HG03571 (cell line): ENCODE results near the gene CLCA1.

ENCODE experiments used
- ATAC-seq: cut with Tn5 transposase; IDR thresholded peaks from one replicate; pipeline ENCODE4 v1.9.1; 2021; ENCODE audit not compliant: unreplicated experiment

Gene CLCA1

DNA sequence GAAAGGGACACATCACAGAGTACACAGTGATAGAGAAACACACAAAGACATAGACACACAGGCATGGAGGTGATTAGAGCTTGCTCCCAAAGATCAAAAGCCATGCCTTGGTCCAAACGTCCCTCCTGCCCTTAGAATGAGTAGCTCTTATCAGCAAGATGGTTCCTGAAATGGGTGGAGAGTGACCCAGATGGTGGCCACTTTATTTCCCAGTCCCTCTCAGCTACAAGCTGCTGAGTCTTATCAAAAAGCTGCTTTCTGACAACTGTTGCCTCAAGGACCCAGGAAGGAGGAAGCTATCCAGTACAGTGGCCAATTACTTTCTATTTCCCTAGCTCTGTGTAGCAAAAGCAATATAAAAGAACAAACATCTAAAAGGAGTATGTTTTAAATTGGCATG, 7.7 kb upstream of the CLCA1 start:
- no peak for ATAC-seq

DNA sequence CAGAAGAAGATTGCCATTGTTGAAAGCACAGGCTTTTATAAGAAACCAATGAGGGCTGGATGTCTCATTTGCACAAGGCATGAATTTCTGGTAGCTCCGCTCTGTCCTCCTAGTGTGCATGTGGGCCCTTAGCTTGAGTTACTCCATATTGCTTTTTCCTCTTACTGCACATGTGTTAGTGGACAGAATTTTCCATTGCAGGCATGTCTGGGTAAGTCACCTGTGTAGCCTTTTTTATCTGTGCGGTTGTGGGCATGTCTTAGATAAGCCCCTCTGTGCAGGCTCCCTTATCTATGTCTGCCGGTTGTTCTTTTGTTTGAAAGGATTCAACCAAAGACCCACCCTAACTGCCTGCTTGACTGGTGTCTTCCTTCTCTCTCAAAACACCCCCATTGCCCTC, 7.2 kb upstream of the CLCA1 start:
- ATAC-seq: no peak

DNA sequence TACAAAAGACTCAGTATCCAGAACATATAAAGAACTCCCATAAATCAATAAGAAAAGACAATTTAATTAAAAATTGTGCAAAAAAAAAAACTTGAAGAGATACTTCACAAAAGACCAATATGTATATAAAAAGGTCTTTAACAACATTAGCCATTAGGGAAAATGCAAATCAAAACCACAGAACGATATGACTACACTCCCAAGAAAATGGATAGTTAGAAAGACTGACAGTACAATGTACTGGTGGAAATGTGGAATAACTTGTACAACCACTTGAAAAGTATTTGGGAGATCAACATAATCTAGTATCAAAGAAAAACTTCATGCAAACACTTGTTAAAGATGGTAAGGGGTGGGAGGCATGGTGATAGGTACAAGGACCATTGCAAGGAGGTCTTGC, 3.9 kb upstream of the CLCA1 start:
- ATAC-seq: no peak

DNA sequence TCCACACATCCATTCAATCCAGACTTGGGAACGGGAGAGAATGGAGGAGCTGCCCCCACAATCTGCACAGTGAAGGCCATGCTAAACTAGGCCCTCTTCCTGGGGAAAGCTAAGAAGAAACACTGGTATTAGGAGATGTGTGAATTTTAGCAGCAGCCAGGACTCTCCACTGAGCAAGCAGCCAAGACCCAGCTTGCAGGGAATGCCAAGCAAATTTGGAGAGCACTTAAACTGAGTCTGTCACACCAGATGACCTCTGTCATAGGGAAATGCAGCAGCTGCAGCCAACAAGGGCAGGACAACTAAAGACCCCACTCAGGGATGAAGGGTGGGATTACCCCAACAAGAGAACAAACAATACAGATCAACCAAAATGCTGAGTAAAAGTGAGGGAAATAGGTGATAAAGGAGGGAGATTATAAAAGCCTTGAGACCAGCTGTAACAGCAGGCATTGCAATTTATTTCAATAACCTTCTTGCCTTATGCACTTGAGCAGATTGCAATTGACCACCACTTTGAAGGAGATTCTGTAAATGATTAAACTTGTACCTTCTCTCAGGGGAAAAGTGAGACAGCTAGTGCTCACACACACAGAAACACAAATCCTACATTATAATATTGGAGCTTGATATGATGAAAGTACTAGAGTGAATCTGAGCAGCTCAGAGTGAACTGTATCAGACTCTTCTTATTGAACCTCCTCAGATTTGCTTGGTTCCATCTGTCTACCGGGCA, 2.5 kb upstream of the CLCA1 start:
- no peak for ATAC-seq

DNA sequence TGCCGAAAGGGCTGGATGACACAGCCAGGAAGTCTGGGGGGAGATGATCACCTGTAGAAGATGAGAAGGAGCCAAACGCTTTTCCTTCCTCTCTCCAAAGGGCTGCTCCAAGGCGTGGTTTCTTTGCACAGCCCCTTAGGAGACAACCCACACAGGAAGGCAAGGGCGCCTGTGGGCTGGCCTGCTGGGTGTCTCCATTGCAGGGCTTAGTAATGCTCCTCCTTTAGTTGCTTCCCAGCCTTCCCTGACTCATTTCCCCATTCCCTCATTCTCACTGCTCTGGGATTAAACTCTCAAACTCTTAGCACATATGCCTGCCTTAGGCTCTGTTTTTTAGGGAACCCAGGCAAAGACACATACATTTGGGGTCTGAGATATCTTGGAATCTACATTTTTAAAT, 1.7 kb upstream of the CLCA1 start:
- ATAC-seq: no peak

DNA sequence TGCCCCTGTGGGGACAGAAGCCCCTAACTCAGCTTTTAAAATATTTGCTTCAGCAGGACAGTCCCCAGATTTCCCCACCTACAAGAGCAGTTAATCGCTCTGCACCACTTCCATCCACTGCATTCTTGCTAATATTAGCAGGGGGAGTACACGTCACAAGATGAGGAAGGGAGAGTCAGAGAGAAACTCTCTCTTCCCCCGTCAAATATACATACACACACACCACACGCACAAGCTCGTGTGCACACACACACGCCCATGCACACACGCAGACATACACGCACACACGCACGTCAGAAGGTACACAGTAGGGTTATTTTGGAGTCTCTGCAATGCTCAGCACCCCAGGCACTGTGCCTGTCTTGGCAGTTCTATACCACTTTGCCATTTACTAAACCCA, 2.1 kb downstream of the CLCA1 start:
- no peak for ATAC-seq

DNA sequence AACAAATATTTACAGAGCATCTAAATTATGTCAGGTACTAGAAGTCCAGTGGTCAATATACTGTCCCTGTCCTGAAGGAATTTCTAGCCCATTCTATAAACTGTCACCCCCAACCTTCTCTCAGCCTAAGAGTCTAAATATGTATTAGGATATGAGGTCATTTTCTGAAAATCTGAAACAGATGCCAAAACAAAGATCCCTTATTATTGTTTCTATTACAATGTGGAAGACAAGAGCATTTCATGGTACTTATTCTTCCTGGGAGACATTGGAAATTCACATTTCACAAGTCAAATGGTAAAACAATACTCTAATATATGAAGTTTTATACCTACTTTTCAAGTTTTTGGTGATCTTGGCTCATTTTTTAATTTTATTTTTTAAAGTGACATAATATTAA, 2.6 kb downstream of the CLCA1 start:
- no peak for ATAC-seq

DNA sequence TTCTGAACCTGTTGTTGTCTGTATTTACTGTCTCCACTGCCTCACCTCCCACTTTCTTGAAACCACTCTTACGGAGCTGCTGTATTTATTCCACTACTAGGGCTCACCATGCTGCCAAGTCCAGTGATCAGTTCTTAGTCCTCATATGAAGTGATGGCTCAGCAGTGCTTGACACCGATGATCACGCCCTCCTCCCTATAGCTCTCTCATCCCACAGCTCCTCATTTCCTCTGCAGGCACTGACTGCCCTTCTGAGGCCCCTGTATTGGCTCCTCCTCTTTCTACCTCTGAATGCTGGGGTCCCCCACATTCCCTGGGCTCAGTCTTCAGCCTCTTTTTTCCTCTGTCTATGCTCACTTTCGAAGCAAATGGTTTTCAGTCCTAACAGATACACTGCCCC, 3.4 kb downstream of the CLCA1 start:
- ATAC-seq: no peak

DNA sequence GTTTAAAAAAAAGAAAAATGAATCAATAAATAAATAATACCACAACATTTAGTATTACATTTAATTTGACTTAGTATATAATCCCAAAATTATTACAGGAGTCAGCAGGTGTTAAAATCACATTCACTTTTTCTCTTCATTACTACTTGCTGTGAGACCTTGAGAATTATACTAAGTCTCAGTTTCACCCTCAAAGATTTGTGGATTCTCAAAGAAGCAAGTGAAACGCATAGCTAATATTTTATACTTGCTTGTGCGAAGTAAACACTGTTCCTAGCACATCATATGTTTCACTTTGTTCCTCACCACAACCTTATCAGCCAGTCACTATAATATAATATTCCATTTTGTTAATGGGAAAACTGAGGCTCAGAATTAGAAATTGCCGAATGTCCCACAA, 4.0 kb downstream of the CLCA1 start:
- no peak for ATAC-seq

DNA sequence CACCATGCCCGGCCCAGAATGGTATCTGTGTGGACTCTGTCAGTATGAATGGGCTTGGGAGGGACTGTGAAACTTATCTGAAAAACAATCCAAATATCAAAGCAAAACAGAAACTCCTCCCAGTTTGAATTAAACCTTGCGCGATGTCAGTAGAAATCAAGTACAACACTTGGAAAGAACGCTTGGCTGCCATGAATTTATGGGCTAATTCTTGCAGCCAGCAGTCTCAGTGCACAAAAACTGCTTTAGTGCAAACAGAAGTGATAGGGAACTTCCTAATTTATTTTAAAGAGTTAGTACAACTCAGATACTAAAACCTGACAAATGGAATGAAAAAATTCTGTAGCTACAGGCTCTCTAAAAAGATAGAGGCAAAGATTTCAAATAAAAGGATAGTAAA, 8.5 kb downstream of the CLCA1 start:
- ATAC-seq: no peak

DNA sequence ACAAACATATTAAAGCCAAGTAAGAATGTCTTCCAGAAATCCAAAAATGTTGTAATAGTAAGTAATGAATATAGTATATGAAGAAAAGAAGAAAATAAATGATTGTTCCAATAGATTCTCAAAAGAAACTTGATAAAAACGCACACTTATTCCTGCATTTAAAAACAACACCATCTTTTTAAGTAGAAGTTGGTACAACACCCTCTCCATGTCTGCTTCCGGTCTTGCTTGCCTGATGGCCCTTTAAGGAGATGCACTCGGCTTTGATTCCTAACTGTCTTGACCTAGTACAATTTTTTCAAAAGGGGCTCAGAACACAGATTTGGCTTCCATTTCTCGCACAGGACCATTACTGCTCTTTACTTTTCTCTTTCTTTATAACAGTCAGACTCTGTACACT, 9.0 kb downstream of the CLCA1 start:
- ATAC-seq: no peak

DNA sequence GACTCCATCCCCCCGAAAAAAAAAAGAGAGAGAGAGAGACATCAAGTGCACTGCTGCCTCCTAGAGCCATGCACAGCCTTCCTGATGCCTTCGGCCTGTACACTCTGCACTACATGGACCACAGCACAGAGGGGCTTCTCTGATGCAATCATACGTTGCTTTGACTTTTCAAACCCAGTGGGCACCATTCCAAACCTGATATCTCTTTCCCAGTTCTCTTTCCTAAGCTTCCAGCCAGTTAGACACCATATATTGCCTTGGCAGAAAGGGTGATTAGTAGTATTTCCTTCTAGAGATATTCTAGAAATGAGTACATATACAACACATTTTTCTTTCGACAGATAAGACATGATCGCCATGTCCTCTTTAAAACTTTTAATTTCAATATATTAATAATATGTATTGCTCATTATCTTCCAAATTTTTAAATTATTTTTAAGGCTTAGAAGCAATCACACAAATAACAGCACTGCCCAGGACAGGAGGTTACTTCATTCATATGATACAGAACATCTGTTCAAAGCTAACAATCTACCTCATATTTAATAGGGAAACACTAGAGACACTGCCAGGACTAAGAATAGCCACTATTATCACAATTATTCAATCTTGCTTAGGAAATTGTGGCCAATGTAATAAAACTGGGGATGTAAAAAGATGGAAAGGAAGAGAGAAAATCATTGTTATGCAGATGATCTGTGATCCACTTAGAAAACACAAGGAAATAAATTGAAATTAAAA, 9.9 kb downstream of the CLCA1 start:
- ATAC-seq: no peak

DNA sequence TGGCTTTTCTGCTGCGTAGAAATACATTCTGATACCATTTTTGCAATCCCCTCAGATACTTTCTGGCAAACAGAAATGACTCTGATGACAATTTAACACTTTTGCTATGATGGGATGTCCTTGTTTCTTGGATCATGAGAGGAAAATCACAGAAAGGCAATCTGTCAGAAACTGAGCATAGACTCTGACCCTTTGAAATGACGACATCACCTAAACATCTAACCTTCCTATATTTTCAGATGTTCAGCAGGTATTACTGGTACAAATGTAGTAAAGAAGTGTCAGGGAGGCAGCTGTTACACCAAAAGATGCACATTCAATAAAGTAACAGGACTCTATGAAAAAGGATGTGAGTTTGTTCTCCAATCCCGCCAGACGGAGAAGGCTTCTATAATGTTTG, 13.2 kb downstream of the CLCA1 start:
- no peak for ATAC-seq

DNA sequence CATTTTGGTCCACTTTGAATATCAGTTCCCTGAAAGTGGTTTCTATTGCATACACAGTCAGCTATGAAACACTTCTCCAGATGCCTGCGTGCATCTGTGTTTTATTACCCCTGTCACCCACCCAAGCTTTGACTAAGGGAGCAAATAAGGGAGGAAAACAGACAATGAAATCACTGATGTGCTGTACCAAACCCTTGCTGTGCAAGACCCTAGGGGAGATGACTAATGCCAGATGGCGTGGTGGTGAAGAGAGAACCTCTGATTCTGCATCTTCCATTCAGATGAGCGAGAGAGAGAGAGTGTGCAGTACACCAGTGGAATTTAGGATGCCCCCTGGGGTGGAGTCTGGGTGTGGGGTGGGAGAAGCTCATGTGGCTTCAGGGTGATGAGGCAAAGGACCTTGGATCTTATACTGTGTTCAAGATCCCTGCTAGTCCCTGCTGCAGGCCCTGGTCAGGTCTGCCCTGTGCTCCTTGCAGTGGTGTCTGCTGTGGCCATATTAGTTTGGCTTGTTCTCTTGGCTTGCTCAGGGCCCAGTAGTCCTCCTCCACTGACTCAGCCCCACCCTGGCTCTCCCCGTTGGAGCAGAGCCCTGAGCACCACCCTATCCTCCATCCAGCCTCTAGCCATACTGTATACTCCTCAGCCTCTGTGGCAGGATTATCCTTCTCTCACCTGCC, 18.5 kb downstream of the CLCA1 start:
- no peak for ATAC-seq

DNA sequence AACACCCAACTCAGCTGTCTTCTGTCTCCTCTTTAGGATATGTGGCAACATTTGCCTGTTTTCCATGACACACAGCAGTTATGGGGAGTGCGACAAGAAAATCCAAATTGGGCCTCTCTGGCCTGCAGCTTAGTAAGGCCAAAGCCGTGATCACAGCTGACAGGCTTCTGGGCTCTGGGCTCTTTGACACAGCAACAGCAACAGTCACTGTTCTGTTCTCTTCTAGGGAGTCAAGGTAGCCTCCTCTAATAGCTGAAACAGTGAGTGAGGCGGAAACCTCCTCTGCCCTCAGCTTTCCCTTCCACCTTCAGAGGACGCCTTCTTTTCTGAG, 19.0 kb downstream of the CLCA1 start:
- no peak for ATAC-seq

DNA sequence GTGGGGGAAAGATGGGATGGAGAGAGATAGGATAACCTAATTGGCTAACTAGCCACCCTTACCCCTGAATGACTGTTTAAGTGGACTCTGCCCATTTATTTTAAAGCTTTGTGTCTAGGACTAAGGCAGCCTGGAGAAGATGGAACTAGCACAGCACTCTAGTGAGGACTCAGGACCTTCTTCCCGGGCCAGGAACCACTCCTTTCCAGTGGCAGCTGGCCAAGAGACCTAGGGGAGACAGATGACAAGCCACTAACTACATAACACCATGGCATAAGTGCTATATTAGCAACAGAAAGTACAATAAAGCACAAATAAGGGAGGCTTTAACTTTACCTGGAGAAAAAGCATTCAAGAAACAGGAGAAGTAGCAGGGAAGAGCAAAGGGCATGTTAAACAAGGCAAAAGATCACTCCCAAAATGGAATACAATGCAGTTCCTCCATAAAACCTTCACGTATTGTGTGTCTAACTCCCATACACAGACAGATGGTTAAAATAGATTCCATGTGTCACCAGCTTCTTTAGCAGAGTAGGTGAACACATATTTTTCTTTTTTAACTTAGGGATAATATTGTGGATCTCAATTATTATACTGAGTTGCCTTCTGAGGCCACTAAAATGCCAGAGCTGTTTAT, 20.6 kb downstream of the CLCA1 start:
- no peak for ATAC-seq

DNA sequence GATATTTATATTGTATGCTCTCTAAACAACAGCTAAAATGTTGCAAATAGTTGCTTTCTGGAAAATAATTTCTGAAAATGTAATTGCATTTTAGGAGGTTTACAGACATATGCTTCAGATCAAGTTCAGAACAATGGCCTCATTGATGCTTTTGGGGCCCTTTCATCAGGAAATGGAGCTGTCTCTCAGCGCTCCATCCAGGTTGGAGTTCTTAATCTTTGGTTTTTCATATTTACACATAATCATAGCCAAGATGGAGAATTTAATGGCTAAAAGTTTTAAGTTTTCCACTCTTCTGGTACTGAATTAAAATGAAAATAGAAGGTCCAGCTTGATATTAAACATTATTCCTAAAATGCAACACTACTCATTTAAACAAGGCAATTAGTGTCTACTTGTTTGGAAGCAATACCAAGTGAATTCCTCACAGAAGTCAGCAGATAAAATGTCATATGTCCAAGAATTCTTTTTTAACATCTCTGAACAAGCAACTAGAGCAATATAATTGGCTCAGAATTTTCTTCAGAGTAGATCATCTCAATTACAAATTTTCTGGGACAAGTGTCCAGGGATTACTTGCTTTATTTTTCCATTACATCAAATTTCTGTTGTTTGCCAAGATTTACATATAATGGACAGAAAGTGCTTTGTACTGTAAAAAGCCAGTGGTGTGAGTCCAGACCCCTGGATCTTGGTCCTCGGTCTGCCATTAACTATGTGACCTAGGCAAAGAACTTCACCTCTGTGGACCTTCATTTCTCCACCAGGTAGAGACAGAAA, 22.6 kb downstream of the CLCA1 start:
- no peak for ATAC-seq

DNA sequence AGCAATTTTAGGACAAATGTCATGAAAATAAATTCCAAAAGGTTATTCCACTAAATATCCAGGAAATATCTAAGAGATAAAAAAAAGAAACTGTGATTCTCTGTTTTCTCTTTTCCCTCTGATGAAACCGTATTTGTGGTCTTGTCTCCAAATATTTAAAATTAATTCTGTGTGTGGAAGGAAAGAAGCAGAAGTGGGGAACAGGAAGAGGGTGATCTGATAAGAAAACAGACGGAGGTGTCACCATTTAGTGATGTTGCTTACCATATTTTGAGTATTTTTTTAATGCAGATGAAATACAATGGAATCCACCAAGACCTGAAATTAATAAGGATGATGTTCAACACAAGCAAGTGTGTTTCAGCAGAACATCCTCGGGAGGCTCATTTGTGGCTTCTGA, 29.6 kb downstream of the CLCA1 start:
- ATAC-seq: no peak

DNA sequence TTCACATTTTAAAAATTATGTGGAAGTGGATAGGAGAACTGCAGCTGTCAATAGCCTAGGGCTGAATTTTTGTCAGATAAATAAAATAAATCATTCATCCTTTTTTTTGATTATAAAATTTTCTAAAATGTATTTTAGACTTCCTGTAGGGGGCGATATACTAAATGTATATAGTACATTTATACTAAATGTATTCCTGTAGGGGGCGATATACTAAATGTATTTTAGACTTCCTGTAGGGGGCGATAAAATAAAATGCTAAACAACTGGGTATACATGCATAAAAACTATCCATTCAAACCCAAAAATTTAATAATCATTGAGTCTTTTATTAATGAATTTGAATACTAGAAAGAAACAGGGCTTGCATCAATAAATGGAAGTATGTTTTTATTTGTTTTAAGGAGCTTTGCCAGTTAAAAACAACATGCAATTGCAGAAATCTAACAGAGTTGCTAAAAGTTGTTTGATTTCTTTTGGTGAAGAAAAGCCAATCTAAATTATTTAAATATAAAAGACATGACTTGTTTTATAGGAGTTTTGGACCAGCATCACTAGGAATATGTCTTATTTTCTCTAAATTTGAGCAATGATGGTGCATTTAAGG, 31.4 kb downstream of the CLCA1 start:
- ATAC-seq: no peak

DNA sequence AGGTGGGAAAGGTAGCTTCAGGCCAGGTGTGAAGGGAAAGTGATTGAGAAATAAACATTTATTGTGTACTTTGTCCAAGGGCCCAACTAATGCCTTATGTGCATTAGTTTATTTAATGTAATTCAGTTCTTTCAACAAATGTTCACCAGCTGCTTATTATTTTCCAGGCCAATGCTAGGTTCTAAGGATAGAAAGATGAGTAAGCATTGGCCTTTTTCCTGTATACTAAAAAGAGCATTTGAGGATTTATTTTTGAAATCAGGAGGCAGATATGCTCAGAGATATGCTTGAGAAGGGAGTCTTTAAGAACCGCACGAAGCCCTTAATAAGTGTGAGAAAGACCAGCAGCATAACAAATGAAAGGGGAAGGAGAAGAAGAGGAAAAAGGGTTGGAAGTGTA, 32.0 kb downstream of the CLCA1 start:
- no peak for ATAC-seq
